Stimulated activated CD8-positive, alpha-beta memory T cell treated with anti-CD3 and anti-CD28 coated beads, Interleukin-12 subunit alpha, Interleukin-12 subunit beta, amount 100 ng/mL, for 24 hours (primary cell): ENCODE measurements around the gene AJAP1.
"Not testable (repeated sequence)": the region's sequence is repeated elsewhere in the genome, so short reads cannot be mapped to it uniquely, and the experiment has no call there.

Experiments
- DNase-seq: peaks from one replicate; pipeline ENCODE4 v3.0.0-alpha.2; 2020; ENCODE audit errors: extremely low read depth

Gene AJAP1

GRCh38 chr1:4657960-4658541 lies 3.6 kb downstream of the AJAP1 start:
- DNase-seq, result no peak

- no peak for DNase-seq
Measured at GRCh38 chr1:4658643-4659628, 4.5 kb downstream of the AJAP1 start.

- no peak for DNase-seq
Measured at GRCh38 chr1:4660917-4661594, 6.6 kb downstream of the AJAP1 start.

GRCh38 chr1:4661595-4661917 lies 7.1 kb downstream of the AJAP1 start:
- DNase-seq, result no peak

- no peak for DNase-seq
Measured at GRCh38 chr1:4662168-4662567, 7.8 kb downstream of the AJAP1 start.

- no peak for DNase-seq
Measured at GRCh38 chr1:4662723-4663122, 8.3 kb downstream of the AJAP1 start.

- no peak for DNase-seq
Measured at GRCh38 chr1:4664095-4664494, 9.7 kb downstream of the AJAP1 start.

GRCh38 chr1:4664606-4665005 lies 10.2 kb downstream of the AJAP1 start:
- no peak for DNase-seq

GRCh38 chr1:4665456-4665855 lies 11.0 kb downstream of the AJAP1 start:
- DNase-seq, result no peak

- DNase-seq, result not testable (repeated sequence)
Measured at GRCh38 chr1:4666683-4667082, 12.3 kb downstream of the AJAP1 start.

- no peak for DNase-seq
Measured at GRCh38 chr1:4668743-4669700, 14.6 kb downstream of the AJAP1 start.

GRCh38 chr1:4670265-4670664 lies 15.9 kb downstream of the AJAP1 start:
- no peak for DNase-seq

GRCh38 chr1:4671828-4672227 lies 17.4 kb downstream of the AJAP1 start:
- no peak for DNase-seq

- no peak for DNase-seq
Measured at GRCh38 chr1:4673494-4673893, 19.1 kb downstream of the AJAP1 start.

GRCh38 chr1:4674117-4674516 lies 19.7 kb downstream of the AJAP1 start:
- no peak for DNase-seq

GRCh38 chr1:4674676-4675075 lies 20.3 kb downstream of the AJAP1 start:
- DNase-seq, result no peak

- DNase-seq, result no peak
Measured at GRCh38 chr1:4675454-4676186, 21.2 kb downstream of the AJAP1 start.

- DNase-seq, result no peak
Measured at GRCh38 chr1:4676253-4676652, 21.8 kb downstream of the AJAP1 start.

- no peak for DNase-seq
Measured at GRCh38 chr1:4677608-4678007, 23.2 kb downstream of the AJAP1 start.

- DNase-seq, result no peak
Measured at GRCh38 chr1:4678066-4678717, 23.8 kb downstream of the AJAP1 start.
